GM23338 (cell line): ENCODE measurements around the gene CCDC102A. TPM values are rescaled to one million over a fixed set of nuclear protein-coding genes. Genes with fewer than 3 reads are reported as not detected.

Experiments used
- ATAC-seq: fragments of 200-7000 bp; cut with Tn5 transposase; 3 replicates; pipeline ENCODE4 v1.9.1; 2020
- DNase-seq: peaks from one replicate; pipeline ENCODE4 v3.0.0-alpha.2; 2015; ENCODE audit warnings: low spot score
- H2AFZ ChIP-seq: fragments of 200-600 bp; sonication (generic); 2 replicates; pipeline ENCODE4 v1.8.0; 2016; ENCODE audit warnings: antibody characterized with exemption, mild to moderate bottlenecking, moderate library complexity
- H3F3A ChIP-seq: fragments of 200-600 bp; sonication (generic); replicated peaks from 2 replicates; pipeline ENCODE4 v1.8.0; 2017; ENCODE audit warnings: antibody characterized with exemption, mixed run types, low read depth
- H3K27ac ChIP-seq: fragments of 200-600 bp; sonication (generic); 2 replicates; pipeline ENCODE4 v1.6.1; 2016; ENCODE audit warnings: low read depth
- H3K27me3 ChIP-seq: fragments of 200-600 bp; sonication (generic); 2 replicates; pipeline ENCODE4 v1.8.0; 2016; ENCODE audit warnings: mild to moderate bottlenecking, mixed run types, moderate library complexity; ENCODE audit not compliant: insufficient read depth
- H3K36me3 ChIP-seq: fragments of 200-600 bp; sonication (generic); 2 replicates; pipeline ENCODE4 v1.8.0; 2016; ENCODE audit warnings: mild to moderate bottlenecking; ENCODE audit not compliant: insufficient read depth
- H3K4me1 ChIP-seq: fragments of 200-600 bp; sonication (generic); 2 replicates; pipeline ENCODE4 v1.8.0; 2016; ENCODE audit warnings: mild to moderate bottlenecking, moderate library complexity; ENCODE audit not compliant: insufficient read depth
- H3K4me2 ChIP-seq: fragments of 200-600 bp; sonication (generic); 2 replicates; pipeline ENCODE4 v1.7.1; 2017; ENCODE audit warnings: mixed run types
- H3K4me3 ChIP-seq: fragments of 200-600 bp; sonication (generic); 2 replicates; pipeline ENCODE4 v1.6.1; 2016; ENCODE audit warnings: mixed run types
- H3K79me2 ChIP-seq: fragments of 200-600 bp; sonication (generic); replicated peaks from 2 replicates; pipeline ENCODE4 v1.8.0; 2017; ENCODE audit warnings: mild to moderate bottlenecking; ENCODE audit not compliant: insufficient read depth
- H3K9me2 ChIP-seq: fragments of 200-600 bp; sonication (generic); 2 replicates; pipeline ENCODE4 v1.8.0; 2017; ENCODE audit not compliant: insufficient read depth
- H4K20me1 ChIP-seq: fragments of 200-600 bp; sonication (generic); replicated peaks from 2 replicates; pipeline ENCODE4 v1.8.0; 2017; ENCODE audit warnings: mild to moderate bottlenecking; ENCODE audit not compliant: insufficient read depth
- H3K27ac Mint-ChIP-seq: 2 replicates; pipeline ENCODE4 v1.8.0; 2020; ENCODE audit warnings: inconsistent platforms, mild to moderate bottlenecking, moderate library complexity, mixed read lengths
- H3K27me3 Mint-ChIP-seq: 3 replicates; pipeline ENCODE4 v1.8.0; 2022; ENCODE audit warnings: low read depth, mild to moderate bottlenecking, moderate library complexity, mixed read lengths, inconsistent platforms; ENCODE audit not compliant: insufficient read depth, poor library complexity
- H3K36me3 Mint-ChIP-seq: 3 replicates; pipeline ENCODE4 v1.8.0; 2021; ENCODE audit warnings: low read depth, mild to moderate bottlenecking, inconsistent platforms, moderate library complexity, mixed read lengths
- H3K4me1 Mint-ChIP-seq: 3 replicates; pipeline ENCODE4 v1.8.0; 2020; ENCODE audit warnings: mild to moderate bottlenecking, inconsistent platforms, mixed read lengths
- H3K4me3 Mint-ChIP-seq: 3 replicates; pipeline ENCODE4 v1.8.0; 2021; ENCODE audit warnings: moderate library complexity, mild to moderate bottlenecking, inconsistent platforms, mixed read lengths
- H3K9me3 Mint-ChIP-seq: 3 replicates; pipeline ENCODE4 v1.8.0; 2020; ENCODE audit warnings: moderate library complexity, mild to moderate bottlenecking, inconsistent platforms, mixed read lengths
- CREB1 ChIP-seq: fragments of 250-450 bp; sonication (Bioruptor Pico); IDR thresholded peaks from 2 replicates; pipeline ENCODE4 v1.5.0; 2020; ENCODE audit warnings: low read depth, mild to moderate bottlenecking, moderate library complexity
- CTCF ChIP-seq, 2 experiments: fragments of 200-600 bp in 1 of 2; sonication (generic) in 1 of 2; conservative IDR thresholded peaks; 2 replicates each; pipeline versions ENCODE4 v1.5.1 to v1.6.1; 2016 to 2017; ENCODE audit warnings: antibody characterized with exemption in 2 of 2, low read depth in 2 of 2, mild to moderate bottlenecking in 2 of 2, moderate library complexity in 1 of 2
- ETS1 ChIP-seq: IDR thresholded peaks from 2 replicates; pipeline ENCODE4 v1.6.1; 2016; ENCODE audit warnings: antibody characterized with exemption
- EZH2 ChIP-seq: fragments of 200-600 bp; sonication (generic); IDR thresholded peaks from one replicate; pipeline ENCODE4 v1.8.0; 2017; ENCODE audit warnings: antibody characterized with exemption, mild to moderate bottlenecking, low read depth; ENCODE audit not compliant: unreplicated experiment
- JUNB ChIP-seq: IDR thresholded peaks from one replicate; pipeline ENCODE4 v1.6.1; 2016; ENCODE audit warnings: antibody characterized with exemption; ENCODE audit not compliant: unreplicated experiment
- STAT1 ChIP-seq: IDR thresholded peaks from one replicate; pipeline ENCODE4 v1.6.1; 2016; ENCODE audit warnings: antibody characterized with exemption; ENCODE audit not compliant: unreplicated experiment
- ZNF462 ChIP-seq: fragments of 250-450 bp; sonication (Bioruptor Pico); IDR thresholded peaks from 2 replicates; pipeline ENCODE4 v1.5.0; 2020; ENCODE audit warnings: mild to moderate bottlenecking, moderate library complexity
- polyA plus RNA-seq: library from polyadenylated mRNA; unstranded; fragments of >200 nt; fragmentation: Nextera tagmentation; extraction: Ambion mirVana; gene quantifications from 2 replicates; pipeline ENCODE4 v1.2.1, GENCODE V29; 2016
- total RNA-seq: library from RNA; depleted of rRNA; stranded (reverse); fragments of >200 nt; shearing (Covaris generic); gene quantifications from 2 replicates; pipeline ENCODE4 v1.2.3, GENCODE V29; 2014

CCDC102A gene
- total and polyA plus RNA-seq, 2 experiments from 2014 or later = 2.0 to 5.2 TPM

GRCh38 chr16:57541754-57542435 lies 5.5 kb upstream of the CCDC102A start:
- peaks cover 33% of the 10 kb centered on the region for H3K27me3 Mint-ChIP-seq
- TF ChIP-seq ZNF462 (CRISPR knock-in tag) (no peak), CREB1 (no peak)
- no peaks in the 10 kb centered on the region for H3K9me3 Mint-ChIP-seq
- Histone ChIP-seq H2AFZ (no peak overlapping the region), H3K4me3 (no peak overlapping the region), H3K36me3 (no peaks in the 10 kb centered on the region), H3K27me3 (peaks cover 22% of the 10 kb centered on the region; the same call in 1 of the 2 replicates), H3K4me2 (no peak overlapping the region), H3K27ac (no peak overlapping the region), H3K9me2 (no peaks in the 10 kb centered on the region), H3K79me2 (no peaks in the 10 kb centered on the region), H3K4me1 (peaks cover 10% of the 10 kb centered on the region), H4K20me1 (no peaks in the 10 kb centered on the region; the same call in 1 of the 2 replicates), H3F3A (0 out of 2 replicates have a peak, but pooled peaks cover 5% of the 10 kb centered on the region)
- no peaks in the 10 kb centered on the region for H3K36me3 Mint-ChIP-seq
- H3K4me1 Mint-ChIP-seq = peaks cover 19% of the 10 kb centered on the region
- no peak overlapping the region for H3K4me3 Mint-ChIP-seq
- H3K27ac Mint-ChIP-seq = no peak overlapping the region
- DNase-seq (no peak), ATAC-seq (no peak)

GRCh38 chr16:57540906-57541753 lies 4.8 kb upstream of the CCDC102A start:
- H3F3A ChIP-seq = 0 out of 2 replicates have a peak, but pooled peaks cover 5% of the 10 kb centered on the region
- DNase-seq = no peak
- Mint-ChIP-seq H3K36me3 (no peaks in the 10 kb centered on the region), H3K4me3 (no peak overlapping the region), H3K27me3 (peaks cover 35% of the 10 kb centered on the region), H3K4me1 (peaks cover 19% of the 10 kb centered on the region), H3K27ac (peak overlapping the region; percentile 31; the same call in 1 of the 2 replicates), H3K9me3 (no peaks in the 10 kb centered on the region)
- peaks cover 22% of the 10 kb centered on the region; the same call in 1 of the 2 replicates for H3K27me3 ChIP-seq
- H3K79me2 ChIP-seq = no peaks in the 10 kb centered on the region
- H4K20me1 ChIP-seq = no peaks in the 10 kb centered on the region; the same call in 1 of the 2 replicates
- no peaks in the 10 kb centered on the region for H3K9me2 ChIP-seq
- peaks cover 10% of the 10 kb centered on the region for H3K4me1 ChIP-seq
- no peak overlapping the region for H3K27ac ChIP-seq
- no peak overlapping the region for H3K4me3 ChIP-seq
- H3K4me2 ChIP-seq = no peak overlapping the region
- no peak for ATAC-seq
- no peaks in the 10 kb centered on the region for H3K36me3 ChIP-seq
- no peak overlapping the region for H2AFZ ChIP-seq
- TF ChIP-seq ETS1 (no peak), CTCF (conservative IDR thresholded peaks at IDR 0.05; ENCODE audit: low read depth in 2 of 2) (no peak), EZH2 (no peak), STAT1 (no peak), JUNB (no peak), CREB1 (no peak)
